ENCODE data around the gene EFNA5. TPM values are rescaled to one million over a fixed set of nuclear protein-coding genes. Genes with fewer than 3 reads are reported as not detected.

The EFNA5 gene
- total RNA-seq: 3.7 and 4.2 TPM in 2 replicates

GRCh38 chr5:107670932-107671741 is at the start of gene EFNA5:
Gene EFNA5, minus strand, starts transcription at chr5:107670937.

Measured in bronchus fibroblast of lung (primary cell).